Sigmoid colon (tissue), 7 donors: ENCODE results near the gene TTN. TPM values are rescaled to one million over a fixed set of nuclear protein-coding genes. Genes with fewer than 3 reads are reported as not detected.

Source experiments
- DNase-seq: peaks from one replicate; pipeline ENCODE4 v3.0.0-alpha.2; 2019
- H3K27ac ChIP-seq, 4 donors: fragments of 200-600 bp; sonication (generic); one replicate each; pipeline ENCODE4 v1.5.1; 2016 to 2019; ENCODE audit warnings: mild to moderate bottlenecking in 1 of 4
- H3K27me3 ChIP-seq, 3 donors: fragments of 200-600 bp; sonication (generic); one replicate each; pipeline ENCODE4 v1.5.1; 2019; ENCODE audit warnings: mild to moderate bottlenecking in 1 of 3
- H3K36me3 ChIP-seq, 4 donors: fragments of 200-600 bp; sonication (generic); one replicate each; pipeline ENCODE4 v1.5.1; 2016 to 2019
- H3K4me1 ChIP-seq, 4 donors: fragments of 200-600 bp; sonication (generic); one replicate each; pipeline ENCODE4 v1.5.1; 2017 to 2019
- H3K4me3 ChIP-seq, 4 donors: fragments of 200-600 bp; sonication (generic); one replicate each; pipeline ENCODE4 v1.5.1; 2017 to 2019; ENCODE audit warnings: mild to moderate bottlenecking in 2 of 4, moderate library complexity in 1 of 4
- H3K9me3 ChIP-seq, 4 donors: fragments of 200-600 bp in 3 of 4; sonication (generic) in 3 of 4; one replicate each; pipeline versions ENCODE4 v1.5.1 to v1.6.1; 2013 to 2019
- EP300 ChIP-seq, 4 donors: sonication (generic); formaldehyde crosslinking; IDR thresholded peaks; one replicate each; pipeline ENCODE4 v1.6.1; 2017; ENCODE audit warnings: antibody characterized with exemption in 4 of 4
- POLR2A ChIP-seq, 2 donors: fragments of 450-650 bp; IDR thresholded peaks; one replicate each; pipeline ENCODE4 v1.6.1; 2016; ENCODE audit warnings: antibody characterized with exemption in 2 of 2, mild to moderate bottlenecking in 2 of 2, moderate library complexity in 2 of 2
- POLR2AphosphoS5 ChIP-seq, 4 donors: sonication (generic); formaldehyde crosslinking; IDR thresholded peaks; one replicate each; pipeline ENCODE4 v1.6.1; 2017; ENCODE audit warnings: antibody characterized with exemption in 4 of 4
- WGBS, 2 donors: extraction: QIAGEN DNeasy Blood & Tissue Kit; methylation state at CpG; one replicate each; pipeline ENCODE4 v1.1.7; 2013; 5-methylcytosine and 5-hydroxymethylcytosine counted together
- intact Hi-C: fragments of 100-400 bp; cut with DNase I; formaldehyde crosslinking; loops from one replicate; pipeline ENCODE4 v1.15.1; 2023
- polyA plus RNA-seq, 3 donors: library from polyadenylated mRNA; stranded (reverse); fragments of 200-250 nt; gene quantifications; one replicate each; pipeline ENCODE4 v1.2.3, GENCODE V29; 2013
- total RNA-seq, 4 donors: library from RNA; depleted of rRNA; stranded (reverse); fragments of >200 nt; gene quantifications; one replicate each; pipeline ENCODE4 v1.1.0, GENCODE V29; 2016
- TF ChIP-seq, protein P1 (sequence below), 4 experiments: fragments of 450-650 bp in 3 of 4; fragments of 200-600 bp in 1 of 4; IDR thresholded peaks; one replicate each; pipeline ENCODE4 v1.5.1; 2016 to 2019; ENCODE audit warnings: antibody characterized with exemption in 4 of 4, mild to moderate bottlenecking in 3 of 4, moderate library complexity in 2 of 4
- donor health status: healthy with polysubstance abuse.
- donor health status: Bipolar disorder and iron deficiency.
- donor health status: healthy.

Gene TTN
- total and polyA plus RNA-seq, 7 donors = under 0.01 to 20.2 (median 6.7) TPM

GRCh38 chr2:178480227-178481181, 326.7 kb downstream of the TTN start, which contains the start of gene PLEKHA3:
Gene PLEKHA3 (plus strand): TSS chr2:178480457. CDS start chr2:178480870, 413 bp downstream.
- 0 to 1% methylated on average over 92 of the region's 92 CpGs for WGBS, 2 donors
- Histone ChIP-seq H3K27me3 (no peaks in the 10 kb centered on the region), H3K27ac (peak within 1 kb of the TSS; percentile 88 to 95 (median 92)), H3K4me1 (peaks cover 0 to 62% (median 56%) of the 10 kb centered on the region in 4 donors), H3K4me3 (peak within 1 kb of the TSS; percentile 72 to 97 (median 91)), H3K9me3 (no peaks in the 10 kb centered on the region), H3K36me3 (no peaks in the 10 kb centered on the region)
- intact Hi-C loops = loop anchor here (2.0 kb wide), 1 partner anchor 42 kb away; no protein-coding TSS in a partner anchor
- DNase-seq = peak; percentile 99
- TF ChIP-seq, protein P1, sequence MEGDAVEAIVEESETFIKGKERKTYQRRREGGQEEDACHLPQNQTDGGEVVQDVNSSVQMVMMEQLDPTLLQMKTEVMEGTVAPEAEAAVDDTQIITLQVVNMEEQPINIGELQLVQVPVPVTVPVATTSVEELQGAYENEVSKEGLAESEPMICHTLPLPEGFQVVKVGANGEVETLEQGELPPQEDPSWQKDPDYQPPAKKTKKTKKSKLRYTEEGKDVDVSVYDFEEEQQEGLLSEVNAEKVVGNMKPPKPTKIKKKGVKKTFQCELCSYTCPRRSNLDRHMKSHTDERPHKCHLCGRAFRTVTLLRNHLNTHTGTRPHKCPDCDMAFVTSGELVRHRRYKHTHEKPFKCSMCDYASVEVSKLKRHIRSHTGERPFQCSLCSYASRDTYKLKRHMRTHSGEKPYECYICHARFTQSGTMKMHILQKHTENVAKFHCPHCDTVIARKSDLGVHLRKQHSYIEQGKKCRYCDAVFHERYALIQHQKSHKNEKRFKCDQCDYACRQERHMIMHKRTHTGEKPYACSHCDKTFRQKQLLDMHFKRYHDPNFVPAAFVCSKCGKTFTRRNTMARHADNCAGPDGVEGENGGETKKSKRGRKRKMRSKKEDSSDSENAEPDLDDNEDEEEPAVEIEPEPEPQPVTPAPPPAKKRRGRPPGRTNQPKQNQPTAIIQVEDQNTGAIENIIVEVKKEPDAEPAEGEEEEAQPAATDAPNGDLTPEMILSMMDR (IDR thresholded peaks at IDR 0.05) = no peak
- TF ChIP-seq EP300 (IDR thresholded peaks at IDR 0.05) (peak in 1 of 4 donors; percentile 21), POLR2A (IDR thresholded peaks at IDR 0.05) (peak; percentile 22 to 74), POLR2AphosphoS5 (IDR thresholded peaks at IDR 0.05) (peak; percentile 63 to 91 (median 85))

DNA sequence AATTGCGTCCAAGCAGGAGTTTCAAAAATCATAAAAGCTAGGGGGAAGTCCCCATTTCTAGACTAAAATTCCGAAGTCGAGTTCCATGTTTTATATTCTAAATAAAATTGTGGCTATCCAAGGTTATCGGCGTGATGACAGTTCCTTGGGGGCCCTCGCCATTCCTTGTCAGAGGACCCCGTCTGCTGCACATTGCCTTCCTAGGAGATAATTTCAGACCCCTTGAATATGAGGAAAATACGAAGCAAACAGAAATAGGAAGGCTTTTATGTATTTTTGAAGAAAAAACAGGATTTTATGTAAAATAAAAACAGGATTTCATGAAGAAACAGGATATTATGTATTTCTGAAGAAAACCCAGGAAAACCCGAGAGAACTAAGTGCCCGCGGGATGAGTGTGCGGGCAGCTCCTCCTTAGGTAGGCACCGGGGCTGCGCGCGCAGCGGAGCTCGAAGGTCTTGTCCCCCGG, 327.4 kb downstream of the TTN start:
- Histone ChIP-seq H3K9me3 (no peaks in the 10 kb centered on the region), H3K27me3 (no peaks in the 10 kb centered on the region), H3K27ac (peak overlapping the region; percentile 88 to 95 (median 92)), H3K36me3 (no peaks in the 10 kb centered on the region), H3K4me1 (peaks cover 0 to 57% (median 50%) of the 10 kb centered on the region in 4 donors), H3K4me3 (peak overlapping the region; percentile 72 to 97 (median 91))
- intact Hi-C loops = loop anchor here (2.0 kb wide), 1 partner anchor 43 kb away; no protein-coding TSS in a partner anchor
- peak; percentile 63 for DNase-seq
- 23 to 30% methylated on average over 19 of the region's 19 CpGs for WGBS, 2 donors
- TF ChIP-seq, protein P1 (IDR thresholded peaks at IDR 0.05) = no peak
- TF ChIP-seq EP300 (IDR thresholded peaks at IDR 0.05) = peak in 1 of 4 donors; percentile 28

DNA sequence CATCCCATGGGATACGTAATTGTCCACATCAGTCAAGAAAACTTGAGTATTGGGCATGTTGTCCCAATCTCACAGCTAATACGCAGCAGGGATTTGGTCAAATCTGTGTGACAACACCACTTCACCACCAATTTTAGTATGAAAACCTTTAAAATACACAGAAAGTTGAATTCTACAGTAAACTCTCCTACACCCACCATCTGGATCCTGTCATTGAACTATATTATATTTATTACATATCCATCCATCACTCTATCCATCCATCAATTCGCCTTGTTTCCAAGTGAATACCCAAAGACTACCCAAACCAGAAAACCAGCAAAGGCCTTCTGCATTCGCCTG, 328.0 kb downstream of the TTN start:
- H3K27ac ChIP-seq = peak overlapping the region; percentile 88 to 95 (median 92)
- H3K36me3 ChIP-seq = no peaks in the 10 kb centered on the region
- peaks cover 0 to 56% (median 46%) of the 10 kb centered on the region in 4 donors for H3K4me1 ChIP-seq
- H3K9me3 ChIP-seq = no peaks in the 10 kb centered on the region
- no peak for DNase-seq
- intact Hi-C loops = no loop called here
- peak overlapping the region in 3 of 4 donors; percentile 61 to 97 (median 66) for H3K4me3 ChIP-seq
- TF ChIP-seq, protein P1 (IDR thresholded peaks at IDR 0.05) = peak in 1 of 4 experiments; percentile 4
- no peak for TF ChIP-seq POLR2A (IDR thresholded peaks at IDR 0.05)
- TF ChIP-seq POLR2AphosphoS5 (IDR thresholded peaks at IDR 0.05) = no peak
- TF ChIP-seq EP300 (IDR thresholded peaks at IDR 0.05) = no peak
- 36 to 55% methylated on average over 4 of the region's 4 CpGs for WGBS, 2 donors
- no peaks in the 10 kb centered on the region for H3K27me3 ChIP-seq

GRCh38 chr2:178478439-178479274, 328.6 kb downstream of the TTN start, which contains the start of gene FKBP7:
Gene FKBP7 (minus strand): TSS chr2:178478600. CDS start chr2:178478499, 101 bp downstream.
- DNase-seq = peak; percentile 95
- intact Hi-C loops = loop anchor here (1.0 kb wide), 1 partner anchor 27 kb away; the partner anchor contains the start of genes PJVK and PRKRA
- no peaks in the 10 kb centered on the region for H3K9me3 ChIP-seq
- WGBS, 2 donors = 2% methylated on average over 56 of the region's 56 CpGs
- no peaks in the 10 kb centered on the region for H3K36me3 ChIP-seq
- H3K4me1 ChIP-seq = peaks cover 0 to 55% (median 44%) of the 10 kb centered on the region in 4 donors
- H3K4me3 ChIP-seq = peak within 1 kb of the TSS; percentile 56 to 97 (median 64)
- H3K27me3 ChIP-seq = no peaks in the 10 kb centered on the region
- TF ChIP-seq POLR2AphosphoS5 (IDR thresholded peaks at IDR 0.05) (peak; percentile 94 to 98 (median 96)), EP300 (IDR thresholded peaks at IDR 0.05) (peak in 3 of 4 donors; percentile 47 to 53 (median 53)), POLR2A (IDR thresholded peaks at IDR 0.05) (peak; percentile 72 to 85)
- TF ChIP-seq, protein P1 (IDR thresholded peaks at IDR 0.05) = peak; percentile 32 to 73 (median 60)
- H3K27ac ChIP-seq = peak within 1 kb of the TSS; percentile 88 to 95 (median 92)
